Stimulated activated CD8-positive, alpha-beta memory T cell treated with anti-CD3 and anti-CD28 coated beads, Interleukin-4, amount 100 ng/mL, for 4 hours (primary cell): ENCODE measurements around the gene AKAP1.

Experiments used
- DNase-seq, 2 donors: peaks; one replicate each; pipeline ENCODE4 v3.0.0-alpha.2; 2020; ENCODE audit warnings: low read depth in 2 of 2, low spot score in 1 of 2

The AKAP1 gene

DNA sequence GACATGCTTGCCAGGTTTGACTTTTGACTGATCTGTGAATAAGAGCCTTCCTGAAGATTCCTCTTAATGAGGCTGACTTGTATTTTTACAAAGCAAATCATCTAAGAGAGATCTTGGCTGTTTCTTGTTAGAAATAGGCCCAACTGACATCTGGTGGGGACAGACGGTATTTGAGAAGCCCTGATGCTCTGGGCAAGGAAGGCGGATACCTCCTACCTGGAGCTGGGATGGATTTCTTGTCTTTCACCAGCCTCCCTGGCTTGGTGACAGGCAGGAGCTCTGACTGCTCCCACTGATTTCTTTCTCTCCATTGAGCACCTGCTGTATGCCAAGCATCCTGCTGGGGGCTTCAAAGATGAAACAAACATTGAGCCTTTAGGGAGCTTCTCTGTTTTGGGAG lies 40.4 kb downstream of the AKAP1 start:
- no peak for DNase-seq

DNA sequence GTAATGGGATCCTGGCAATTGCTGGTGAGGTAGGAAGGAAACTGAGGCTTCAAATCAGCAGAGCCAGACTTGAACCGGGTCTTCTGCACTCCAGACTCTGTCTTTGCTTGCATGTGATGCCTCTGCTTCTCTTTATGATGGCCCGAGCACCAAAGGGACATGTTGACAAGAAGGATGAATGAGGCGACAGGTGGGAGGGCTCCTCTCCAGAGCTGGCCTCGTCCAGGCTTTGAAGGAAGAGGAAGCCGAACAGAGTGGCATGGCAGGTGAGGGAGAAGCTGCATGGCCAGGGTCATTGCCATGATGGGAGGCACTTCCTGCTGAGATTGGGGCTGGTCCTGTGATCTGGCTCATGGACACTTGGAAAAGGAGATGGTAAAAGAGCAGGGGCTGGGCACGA lies 40.8 kb downstream of the AKAP1 start:
- no peak for DNase-seq

DNA sequence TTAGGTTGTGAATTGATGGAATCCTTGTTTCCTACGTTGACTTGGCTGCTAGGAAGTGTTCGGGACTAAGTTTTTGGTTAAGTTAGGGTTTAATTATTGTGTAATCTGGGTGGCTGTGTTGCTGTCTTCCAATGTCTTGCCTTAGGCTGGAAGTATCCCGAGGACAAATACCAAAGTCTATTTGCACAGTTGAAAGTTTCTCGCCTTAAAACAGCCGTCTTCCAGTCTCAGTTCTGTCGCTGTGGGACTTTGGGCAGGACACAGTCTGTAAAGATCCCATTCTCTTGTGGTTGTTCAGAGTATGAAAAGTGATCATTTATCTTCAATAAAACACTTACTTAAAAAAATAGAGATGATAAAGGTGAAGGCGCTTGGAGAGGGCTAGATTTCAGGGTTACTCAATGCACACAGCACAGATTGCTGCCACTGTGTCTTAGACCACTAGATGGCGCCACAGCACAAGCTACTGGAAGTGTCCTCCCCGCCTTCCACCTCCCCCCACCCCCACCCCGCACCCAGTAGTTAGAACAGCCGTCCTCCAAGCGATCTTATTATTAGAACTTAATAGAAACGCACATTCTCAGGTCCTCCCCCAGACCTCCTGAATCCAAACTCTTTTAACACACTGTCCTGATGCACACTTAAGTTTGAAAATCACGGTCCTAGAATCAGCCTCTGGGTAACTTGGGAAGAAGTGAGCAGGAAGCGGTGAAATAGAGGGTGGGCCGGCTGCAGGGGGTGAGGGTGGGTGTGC lies 45.8 kb downstream of the AKAP1 start:
- DNase-seq, result peak; percentile 53 to 78

DNA sequence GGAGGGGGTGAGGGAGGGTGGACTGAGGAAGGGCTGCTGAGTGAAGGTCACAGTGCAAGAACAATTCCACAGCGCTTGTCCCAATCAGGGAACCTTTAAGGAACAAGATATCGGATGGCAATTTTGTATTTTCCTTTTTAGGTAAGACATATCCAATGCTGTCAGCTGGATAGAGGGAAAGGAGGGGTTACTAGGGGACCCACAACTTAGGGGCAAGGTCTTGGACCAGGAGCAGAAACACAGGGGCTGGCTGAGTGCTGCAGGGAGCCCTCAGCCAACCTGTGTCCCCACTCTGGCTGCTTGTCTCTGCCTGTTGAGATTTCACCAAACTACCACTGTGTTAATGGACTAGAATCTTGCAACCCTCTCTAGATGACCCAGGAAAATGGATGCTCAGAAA lies 47.6 kb downstream of the AKAP1 start:
- DNase-seq, result no peak

DNA sequence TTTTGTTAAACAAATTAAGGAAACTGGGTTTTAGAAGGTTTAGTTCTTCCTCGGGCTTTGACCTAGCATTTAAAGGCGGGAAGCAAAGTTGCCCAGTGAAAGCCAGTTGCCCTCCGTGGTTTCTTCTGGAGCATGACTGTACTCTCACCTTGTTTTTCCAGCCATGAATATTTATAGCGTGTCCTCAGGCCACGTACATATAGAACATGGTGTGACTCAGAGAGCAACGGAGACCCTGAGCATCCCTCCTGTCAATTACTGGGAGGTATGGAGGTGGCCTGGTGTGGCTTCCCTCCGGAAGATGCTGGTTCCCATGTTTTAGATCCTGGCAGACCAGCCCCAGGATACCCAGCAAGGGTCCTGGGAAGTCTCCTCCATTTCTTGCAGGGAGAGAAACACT lies 48.4 kb downstream of the AKAP1 start:
- DNase-seq, result no peak

DNA sequence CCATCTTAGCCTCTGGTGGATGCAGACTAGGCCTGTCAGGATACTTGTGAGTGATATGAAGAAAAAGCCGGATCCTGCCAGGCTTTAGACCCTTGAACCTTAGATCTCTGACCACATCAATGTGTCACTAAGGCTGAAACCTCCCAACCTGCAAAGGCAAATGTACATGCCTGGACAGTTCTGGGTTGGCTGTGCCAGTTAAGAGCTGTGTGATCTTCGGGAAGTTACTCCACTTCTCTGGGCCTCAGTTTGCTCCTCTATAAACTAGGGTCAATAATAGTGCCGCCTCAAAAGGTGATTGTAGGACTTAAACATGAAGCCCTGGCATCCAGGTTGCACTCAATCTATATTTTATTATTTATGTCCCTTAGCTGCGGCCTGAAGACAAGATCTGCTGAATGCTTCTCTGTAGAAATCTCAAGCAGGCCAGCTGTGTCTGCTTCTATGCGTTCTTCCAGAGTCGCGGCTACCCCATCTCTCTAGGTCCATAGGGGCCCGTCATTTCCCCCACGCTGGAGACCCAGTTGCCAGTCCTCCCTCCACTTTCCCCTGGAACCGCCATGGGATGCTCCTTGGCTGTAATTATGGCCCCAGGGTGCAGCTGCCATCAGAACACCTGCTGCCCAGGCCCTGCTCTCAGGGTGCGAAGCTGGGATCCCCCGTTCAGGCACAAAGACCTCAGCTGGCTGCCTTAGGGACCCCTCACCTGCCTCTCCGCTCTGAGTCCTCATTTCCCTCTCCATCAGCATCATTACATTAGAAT lies 50.2 kb downstream of the AKAP1 start:
- DNase-seq, result no peak

DNA sequence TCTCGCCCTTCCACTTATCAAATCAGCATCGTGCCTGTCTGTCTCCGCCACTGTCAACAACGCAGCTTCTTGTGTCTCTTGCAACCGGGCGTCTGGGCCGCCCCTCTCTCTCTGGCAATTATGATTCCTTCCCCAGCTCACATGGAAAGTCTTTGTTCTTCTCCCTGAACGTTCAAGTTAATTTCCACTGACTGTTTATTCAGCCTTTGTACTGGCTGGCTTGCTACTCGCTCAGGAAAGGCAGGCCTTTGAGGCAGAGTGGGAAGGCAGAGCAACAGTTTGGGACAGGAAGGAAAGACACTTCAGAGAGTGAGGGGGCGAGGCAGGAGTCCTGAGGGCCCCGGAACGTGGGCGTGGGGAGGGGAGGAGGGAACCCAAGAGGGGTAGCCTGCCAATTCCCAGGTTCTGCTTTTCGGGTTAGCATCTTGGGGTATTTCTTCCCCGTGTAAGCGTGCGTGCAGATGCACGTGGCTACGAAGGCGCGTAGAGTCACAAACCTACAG lies 50.8 kb downstream of the AKAP1 start:
- no peak for DNase-seq

DNA sequence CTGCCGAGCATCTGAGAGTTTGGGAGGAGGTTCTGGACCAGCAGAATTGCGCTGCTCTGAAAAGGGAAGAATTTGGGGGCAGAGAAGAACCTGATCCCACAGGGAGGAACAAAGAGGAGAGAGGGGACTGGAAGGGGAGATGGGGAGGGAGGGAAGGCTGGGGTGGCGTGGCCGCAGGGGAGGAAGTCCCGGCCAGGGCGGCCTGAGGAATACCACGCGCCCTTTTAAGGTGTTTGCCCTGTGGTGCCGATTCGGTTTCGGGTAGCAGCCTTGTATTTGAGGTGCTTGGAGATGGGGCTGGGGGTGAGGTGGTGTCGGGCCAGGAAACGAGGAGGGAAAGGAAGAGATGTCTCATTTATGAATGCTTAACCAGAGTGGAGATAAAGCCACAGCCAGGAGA lies 51.3 kb downstream of the AKAP1 start:
- no peak for DNase-seq

DNA sequence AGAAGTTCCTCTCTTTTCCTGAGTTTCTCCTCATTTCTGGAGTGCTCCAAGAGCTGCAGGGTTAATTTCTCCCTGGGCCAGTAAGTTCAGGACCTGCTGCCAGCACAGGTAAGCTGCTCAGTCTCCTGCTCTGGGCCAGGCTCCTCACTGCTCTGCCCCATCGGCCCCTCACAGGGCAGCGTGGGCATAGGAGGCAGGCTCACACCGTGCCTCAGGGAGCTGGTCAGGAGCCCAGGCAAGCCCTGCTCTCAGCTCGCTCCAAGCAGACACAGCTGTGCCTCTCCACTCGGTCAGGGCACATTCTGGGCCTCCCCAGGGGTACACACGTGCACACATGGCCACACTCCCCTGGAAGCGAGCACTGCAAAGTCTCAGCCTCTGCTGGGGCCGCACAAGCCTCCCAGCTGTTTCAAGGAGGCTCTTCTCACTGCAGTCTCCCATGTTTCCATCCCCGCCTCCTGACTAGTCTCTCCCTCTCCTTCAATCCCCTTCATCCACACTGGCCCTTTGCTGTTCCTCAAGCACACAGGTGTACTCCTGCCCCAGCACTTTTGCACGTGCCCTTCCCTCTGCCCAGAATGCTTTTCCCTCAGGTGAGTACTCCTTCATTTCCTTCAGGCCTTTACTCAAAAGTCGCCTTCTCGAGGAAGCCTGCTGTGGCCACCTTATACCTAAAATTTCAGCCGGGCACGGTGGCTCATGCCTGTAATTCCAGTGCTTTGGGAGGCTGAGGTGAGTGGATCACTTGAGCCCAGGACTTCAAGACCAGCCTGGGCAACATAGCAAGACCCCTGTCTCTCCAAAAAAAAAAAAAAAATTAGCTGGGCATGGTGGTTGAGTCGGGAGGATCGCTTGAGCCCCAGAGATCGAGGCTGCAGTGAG lies 53.2 kb downstream of the AKAP1 start:
- no peak for DNase-seq

DNA sequence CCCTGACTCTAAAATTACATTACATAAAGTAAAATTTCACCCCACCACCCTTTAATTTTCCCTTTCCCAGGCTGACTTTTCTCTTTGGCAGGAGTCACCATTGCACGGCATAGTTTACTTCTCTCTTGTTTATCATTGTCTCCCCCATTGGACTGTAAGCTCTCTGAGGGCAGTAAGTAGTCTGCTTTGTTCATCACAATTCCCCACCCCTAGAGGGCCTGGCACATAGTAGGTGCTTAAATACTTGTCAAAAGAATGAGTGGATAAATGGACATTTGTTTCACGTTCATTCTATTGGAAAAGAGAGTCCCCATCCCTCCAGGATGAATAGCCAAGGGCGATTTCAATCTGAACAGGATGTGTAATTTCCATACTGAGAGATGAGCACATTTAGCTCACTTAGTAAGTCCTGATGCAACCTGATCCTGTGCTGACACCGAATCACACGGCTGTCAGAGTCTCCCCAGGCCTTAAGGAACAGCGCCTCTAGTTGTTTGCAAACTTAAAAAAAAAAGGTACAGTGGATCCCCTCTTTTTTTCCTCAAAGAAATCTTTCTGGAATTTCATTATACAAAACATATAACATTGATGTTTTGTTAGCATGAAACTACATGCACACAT lies 54.0 kb downstream of the AKAP1 start:
- DNase-seq, result no peak

DNA sequence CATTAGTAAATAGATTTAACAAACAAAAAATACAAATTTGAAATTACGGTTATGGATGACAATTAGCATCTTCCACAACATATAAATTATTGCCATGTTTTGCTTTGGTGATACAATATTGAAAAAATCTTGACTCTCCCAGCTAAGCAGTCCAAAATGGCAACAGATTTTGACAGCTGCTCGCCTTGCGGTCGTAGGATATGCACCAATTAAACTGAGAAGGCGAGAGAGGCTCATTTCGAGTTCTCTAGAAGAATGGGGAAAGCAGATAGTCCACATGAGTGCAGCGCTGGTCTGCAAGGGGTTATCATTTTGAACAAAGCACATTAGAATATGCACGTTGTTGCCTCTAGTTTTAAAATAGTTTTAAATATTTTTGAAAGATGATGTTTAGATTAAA lies 55.3 kb downstream of the AKAP1 start:
- DNase-seq, result no peak

DNA sequence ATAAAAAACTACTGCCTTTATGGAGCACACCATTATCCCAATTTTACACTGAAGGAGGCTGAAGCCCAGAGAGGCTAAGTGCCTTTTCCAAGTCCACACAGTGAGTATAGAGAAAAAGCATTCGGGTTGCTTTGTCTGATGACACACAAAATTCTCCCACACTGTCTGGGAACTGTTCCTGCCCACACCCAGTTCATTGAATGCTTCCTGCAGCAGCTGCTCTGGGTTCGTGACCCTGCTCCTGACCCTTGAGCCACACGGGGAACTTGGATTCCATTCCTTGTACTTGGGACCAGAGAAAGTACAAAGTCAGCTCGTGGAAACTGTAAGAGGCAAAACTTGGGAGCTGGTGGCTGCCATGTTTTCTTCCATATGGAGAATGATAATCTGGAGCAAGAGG lies 57.9 kb downstream of the AKAP1 start:
- DNase-seq, result no peak

DNA sequence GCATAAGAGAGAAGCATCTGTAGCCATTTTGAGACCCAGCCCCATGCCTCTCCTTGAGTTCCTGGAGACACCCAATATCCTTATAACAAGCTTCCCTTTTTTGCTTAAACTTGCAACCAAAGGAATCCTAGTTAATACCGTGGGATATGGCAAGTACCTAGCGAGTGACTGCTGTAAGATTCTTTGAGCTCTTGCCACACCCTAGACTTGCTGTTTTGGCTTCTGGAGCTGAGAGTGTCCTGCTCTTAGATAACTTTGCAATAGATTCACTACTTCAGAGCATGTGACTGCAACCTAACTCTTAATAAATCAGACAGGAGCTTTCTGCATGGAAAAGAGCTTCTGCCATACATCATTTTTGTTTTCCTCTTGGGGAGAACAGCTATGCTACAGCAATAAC lies 58.3 kb downstream of the AKAP1 start:
- DNase-seq, result no peak

DNA sequence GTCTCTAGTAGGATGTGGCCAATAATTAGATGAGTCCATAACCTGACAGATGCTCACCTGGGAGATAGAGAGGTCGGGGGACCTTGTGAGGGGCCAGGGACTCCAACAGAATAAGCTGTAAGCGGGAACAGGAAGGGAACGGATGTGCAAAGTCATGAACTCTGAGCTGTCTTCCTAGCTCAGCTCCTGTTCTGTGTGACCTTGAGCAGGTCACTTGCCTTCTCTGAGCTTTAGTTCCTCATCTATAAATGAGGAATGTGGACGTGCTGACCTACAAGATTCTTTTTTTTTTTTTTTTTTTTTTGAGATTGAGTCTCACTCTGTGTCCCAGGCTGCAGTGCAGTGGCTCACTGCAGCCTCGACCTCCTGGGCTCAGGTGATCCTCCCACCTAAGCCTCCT lies 58.9 kb downstream of the AKAP1 start:
- no peak for DNase-seq

DNA sequence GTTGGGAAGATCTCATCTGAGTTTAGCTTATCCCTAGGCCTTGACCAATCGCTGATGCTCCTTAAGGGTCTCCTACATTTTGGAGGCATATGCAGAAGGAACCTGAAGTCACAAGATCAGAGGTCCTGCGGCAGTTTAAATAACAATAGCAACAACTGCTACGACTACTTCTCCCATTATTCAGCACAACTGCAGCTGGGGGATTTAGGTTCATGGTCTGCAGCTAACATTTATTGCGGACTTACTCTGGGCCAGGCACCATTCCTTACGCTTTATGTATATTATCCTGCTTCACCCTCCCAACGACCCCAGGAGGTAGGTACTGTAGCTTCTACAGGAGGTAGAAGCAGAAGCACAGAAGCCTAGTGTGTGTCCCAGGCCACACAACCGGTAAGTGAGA lies 59.5 kb downstream of the AKAP1 start:
- DNase-seq, result no peak

DNA sequence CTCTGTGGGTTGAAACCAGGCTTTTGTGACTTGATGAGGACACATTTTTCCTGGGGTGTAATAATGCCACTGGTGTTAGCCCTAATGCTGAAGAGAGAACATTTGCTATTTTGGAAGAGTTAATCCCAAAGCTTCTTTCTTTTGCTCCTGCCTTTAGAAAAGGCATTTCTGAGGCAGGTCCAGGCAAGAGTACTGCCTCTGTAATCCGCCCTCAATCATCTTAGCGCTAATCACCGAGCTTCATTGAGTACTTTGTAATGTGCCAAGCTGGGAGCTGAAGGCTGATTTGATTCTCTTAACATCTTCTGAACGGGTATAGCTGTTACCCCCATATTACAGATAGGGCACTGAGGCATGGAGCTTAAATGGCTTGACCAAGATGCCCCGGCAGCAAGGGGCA lies 60.3 kb downstream of the AKAP1 start:
- DNase-seq, result no peak

DNA sequence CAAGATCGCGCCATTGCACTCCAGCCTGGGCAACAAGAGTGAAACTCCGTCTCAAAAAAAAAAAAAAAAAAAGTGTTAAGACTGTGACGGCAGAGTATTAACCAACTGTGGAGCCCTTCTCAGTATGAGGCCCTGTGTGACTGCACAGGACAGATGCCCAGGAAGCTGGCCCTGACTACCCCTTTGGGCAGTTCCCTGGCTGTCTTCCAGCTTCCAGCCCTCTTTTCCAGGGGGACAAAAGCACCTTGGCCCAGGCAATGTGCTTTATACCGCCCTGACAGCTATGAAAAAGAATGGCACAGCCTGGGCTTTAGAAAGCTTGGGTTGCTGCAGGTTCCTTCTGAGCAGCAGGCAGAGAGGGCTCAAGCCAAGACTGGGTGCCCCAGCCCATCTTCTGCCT lies 61.2 kb downstream of the AKAP1 start:
- no peak for DNase-seq

DNA sequence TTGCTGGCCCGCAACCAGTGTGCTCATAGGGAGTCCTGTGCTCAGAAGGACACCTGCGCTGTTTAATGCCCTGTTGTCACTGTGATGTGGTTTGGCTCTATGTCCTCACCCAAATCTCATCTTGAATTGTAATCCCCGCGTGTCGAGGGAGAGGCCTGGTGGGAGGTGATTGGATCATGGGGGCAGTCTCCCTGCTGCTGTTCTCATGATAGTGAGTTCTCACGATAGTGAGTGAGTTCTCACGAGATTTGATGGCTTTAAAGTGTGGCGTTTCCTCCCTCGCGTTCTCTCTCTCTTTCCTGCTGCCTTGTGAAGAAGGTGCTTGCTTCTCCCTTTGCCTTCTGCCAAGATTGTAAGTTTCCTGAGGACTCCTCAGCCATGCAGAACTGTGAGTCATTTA lies 66.8 kb downstream of the AKAP1 start:
- DNase-seq, result no peak

DNA sequence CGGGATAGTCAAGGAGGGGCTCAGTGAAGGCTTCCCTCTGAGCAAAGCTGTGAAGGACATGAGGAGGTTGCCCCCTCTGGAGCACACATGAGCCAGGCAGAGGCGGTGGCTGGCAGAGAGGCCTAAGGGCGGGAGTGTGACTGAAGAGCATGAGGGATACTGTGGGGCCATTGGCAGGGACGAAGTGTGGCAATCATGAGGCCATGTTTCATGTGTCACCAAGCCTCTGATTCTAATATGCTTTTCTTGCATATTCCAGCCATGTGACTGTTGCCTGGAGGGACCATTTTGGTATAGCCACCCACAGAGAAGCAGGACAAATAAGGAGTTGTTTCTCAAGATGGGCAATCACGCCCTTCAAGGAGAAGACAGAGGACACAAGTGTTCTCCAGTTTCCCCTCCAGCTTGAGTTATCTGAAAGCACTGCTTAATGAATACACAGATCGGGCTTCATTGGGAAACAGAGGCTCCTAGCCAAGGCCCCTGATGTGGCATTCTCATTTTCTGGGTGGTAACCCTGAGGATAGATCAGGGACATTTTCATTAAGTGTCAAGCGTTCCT lies 68.0 kb downstream of the AKAP1 start:
- no peak for DNase-seq

DNA sequence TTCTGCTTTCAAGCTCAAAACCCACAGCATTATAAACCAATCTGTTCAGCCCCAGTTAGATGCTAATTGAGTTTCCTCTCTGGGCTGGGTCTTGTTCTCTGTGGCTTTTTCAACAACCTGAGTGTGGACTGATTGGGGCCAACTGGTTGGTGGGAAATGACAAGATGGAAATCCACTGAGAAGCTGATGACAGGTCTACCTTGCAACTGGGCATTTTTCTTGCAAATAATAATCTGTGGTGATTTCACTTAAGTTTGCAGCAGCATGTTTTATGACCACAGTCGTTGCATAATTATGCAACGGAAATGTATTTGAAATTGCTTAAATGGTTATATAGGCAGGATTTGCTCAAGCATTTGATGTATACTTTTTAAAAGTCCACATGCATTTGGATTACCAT lies 69.9 kb downstream of the AKAP1 start:
- DNase-seq, result no peak

DNA sequence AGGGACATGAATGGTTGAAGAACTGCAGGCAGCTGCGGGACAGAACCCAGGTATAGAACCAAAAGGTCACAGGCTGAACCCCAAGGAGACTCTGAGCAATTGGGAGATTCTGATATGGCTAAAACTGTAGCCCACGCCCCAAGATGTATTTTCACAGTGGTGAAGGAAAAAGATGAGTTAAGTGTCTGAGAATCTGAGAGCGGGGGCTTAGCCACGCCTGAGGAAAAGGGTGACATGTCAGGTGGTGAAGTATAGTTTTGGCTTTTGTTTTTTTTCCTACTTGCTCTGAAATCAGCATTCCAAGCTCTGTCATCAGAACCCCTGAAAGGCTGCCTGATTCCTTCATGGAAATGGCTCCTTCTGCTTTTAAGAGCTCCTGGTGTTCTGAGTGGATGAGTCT lies 73.3 kb downstream of the AKAP1 start:
- DNase-seq, result no peak
